ENCODE data around the gene EPGN.

EPGN gene

DNA sequence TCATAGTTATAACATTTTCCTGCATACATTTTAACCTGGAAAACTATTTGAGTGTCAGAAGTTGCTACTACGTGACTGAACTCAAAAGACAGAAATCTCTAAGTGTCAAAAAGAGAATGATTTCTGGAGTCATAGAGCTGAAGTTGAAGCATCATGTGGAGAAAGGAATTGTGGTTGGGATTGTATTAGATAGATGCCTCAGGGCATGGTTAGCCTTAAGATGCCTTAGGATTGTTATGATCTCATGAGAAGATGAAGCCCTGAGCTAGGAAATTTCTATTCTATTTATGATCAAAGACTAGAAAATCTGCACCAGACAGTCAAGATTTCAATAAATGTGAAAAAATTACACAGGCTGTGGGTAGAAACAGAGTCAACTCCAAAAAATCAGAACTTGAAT is 20.2 kb downstream of the EPGN start:
- TF ChIP-seq, protein P1, sequence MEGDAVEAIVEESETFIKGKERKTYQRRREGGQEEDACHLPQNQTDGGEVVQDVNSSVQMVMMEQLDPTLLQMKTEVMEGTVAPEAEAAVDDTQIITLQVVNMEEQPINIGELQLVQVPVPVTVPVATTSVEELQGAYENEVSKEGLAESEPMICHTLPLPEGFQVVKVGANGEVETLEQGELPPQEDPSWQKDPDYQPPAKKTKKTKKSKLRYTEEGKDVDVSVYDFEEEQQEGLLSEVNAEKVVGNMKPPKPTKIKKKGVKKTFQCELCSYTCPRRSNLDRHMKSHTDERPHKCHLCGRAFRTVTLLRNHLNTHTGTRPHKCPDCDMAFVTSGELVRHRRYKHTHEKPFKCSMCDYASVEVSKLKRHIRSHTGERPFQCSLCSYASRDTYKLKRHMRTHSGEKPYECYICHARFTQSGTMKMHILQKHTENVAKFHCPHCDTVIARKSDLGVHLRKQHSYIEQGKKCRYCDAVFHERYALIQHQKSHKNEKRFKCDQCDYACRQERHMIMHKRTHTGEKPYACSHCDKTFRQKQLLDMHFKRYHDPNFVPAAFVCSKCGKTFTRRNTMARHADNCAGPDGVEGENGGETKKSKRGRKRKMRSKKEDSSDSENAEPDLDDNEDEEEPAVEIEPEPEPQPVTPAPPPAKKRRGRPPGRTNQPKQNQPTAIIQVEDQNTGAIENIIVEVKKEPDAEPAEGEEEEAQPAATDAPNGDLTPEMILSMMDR (IDR thresholded peaks at IDR 0.05; ENCODE audit: control insufficient read depth, insufficient read depth, low read depth, low read length, missing control alignments), result no peak
- DNase-seq (ENCODE audit: low read depth), result no peak
- H3K4me3 ChIP-seq (ENCODE audit: control insufficient read depth, low read depth, low read length), result no peak overlapping the region

DNA sequence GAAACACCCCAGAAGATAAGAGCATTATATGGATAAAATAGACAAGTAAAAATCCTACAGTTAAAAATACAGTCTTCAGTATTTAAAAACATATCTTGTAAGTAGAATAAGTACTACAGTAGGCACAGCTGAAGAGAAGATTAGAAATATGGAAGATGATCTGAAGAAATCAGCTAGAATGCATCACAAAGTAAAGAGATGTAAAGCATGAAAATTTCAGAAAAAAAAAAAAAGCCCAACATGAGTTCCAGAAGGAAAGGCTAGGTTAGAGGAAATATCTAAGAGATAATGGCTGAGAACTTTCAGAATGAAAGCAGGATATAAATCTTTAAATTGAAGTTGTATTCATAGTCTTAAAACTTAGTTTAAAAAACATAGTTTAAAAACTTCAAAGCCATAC is 21.0 kb downstream of the EPGN start:
- DNase-seq (ENCODE audit: low read depth), result no peak
- TF ChIP-seq, protein P1 (IDR thresholded peaks at IDR 0.05; ENCODE audit: control insufficient read depth, insufficient read depth, low read depth, low read length, missing control alignments), result no peak
- H3K4me3 ChIP-seq (ENCODE audit: control insufficient read depth, low read depth, low read length), result no peak overlapping the region

DNA sequence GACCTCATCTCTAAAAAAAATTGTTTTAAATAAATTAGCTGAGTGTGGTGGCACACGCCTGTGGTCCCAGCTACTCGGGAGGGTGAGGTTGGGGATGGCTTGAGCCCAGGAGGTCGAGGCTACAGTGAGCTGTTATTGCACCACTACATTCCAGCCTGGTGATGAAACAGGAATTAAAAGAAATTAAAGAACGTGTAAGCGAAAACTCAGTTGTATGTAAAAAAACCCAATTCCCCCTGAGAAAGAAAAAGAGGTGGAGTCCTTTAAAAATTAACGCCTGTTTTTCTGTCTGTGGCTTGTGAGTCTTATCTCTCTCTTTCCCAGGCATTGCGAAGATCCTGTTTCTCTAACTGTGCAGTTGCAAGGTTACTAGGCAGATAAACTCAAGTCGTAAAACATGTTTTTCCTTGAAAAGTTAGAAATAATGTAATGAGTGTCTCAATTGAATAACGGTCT is 22.1 kb downstream of the EPGN start:
- no peak overlapping the region for H3K4me3 ChIP-seq (ENCODE audit: control insufficient read depth, low read depth, low read length)
- TF ChIP-seq, protein P1 (IDR thresholded peaks at IDR 0.05; ENCODE audit: control insufficient read depth, insufficient read depth, low read depth, low read length, missing control alignments), result no peak
- DNase-seq (ENCODE audit: low read depth), result no peak

DNA sequence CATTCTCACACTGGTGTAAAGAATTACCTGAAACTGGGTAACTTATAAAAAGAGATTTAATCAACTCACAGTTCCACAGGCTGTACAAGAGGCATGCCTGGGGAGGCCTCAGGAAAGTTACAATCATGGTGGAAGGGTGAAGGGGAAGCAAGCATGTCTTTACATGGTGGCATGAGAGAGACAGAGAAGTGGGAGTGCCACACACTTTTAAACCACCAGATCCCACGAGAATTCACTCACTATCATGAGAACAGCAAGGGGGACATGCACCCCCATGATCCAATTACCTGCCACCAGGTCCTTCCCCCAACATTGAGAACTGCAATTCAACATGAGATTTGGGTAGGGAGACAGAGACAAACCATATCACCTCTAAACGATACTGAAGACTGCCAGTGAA is 23.0 kb downstream of the EPGN start:
- TF ChIP-seq, protein P1 (IDR thresholded peaks at IDR 0.05; ENCODE audit: control insufficient read depth, insufficient read depth, low read depth, low read length, missing control alignments), result no peak
- H3K4me3 ChIP-seq (ENCODE audit: control insufficient read depth, low read depth, low read length), result no peak overlapping the region

DNA sequence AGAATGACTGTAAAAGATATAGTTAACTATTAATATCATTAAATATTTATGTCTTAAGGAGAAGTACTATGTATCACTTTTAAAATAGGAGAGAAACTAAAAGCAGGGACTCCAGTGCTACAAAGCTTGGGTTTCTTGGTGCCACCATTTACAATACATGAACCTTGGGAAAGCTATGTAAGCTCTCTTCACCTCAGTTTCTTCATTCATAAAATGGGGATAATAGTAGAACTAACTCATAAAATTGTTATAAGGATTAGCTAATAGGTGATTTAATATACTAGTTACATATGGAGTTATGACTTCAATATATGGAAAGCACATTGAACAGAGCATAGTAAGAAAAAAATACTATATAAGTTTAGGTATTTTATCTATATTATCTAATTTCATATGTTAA is 23.7 kb downstream of the EPGN start:
- H3K4me3 ChIP-seq (ENCODE audit: control insufficient read depth, low read depth, low read length), result no peak overlapping the region
- no peak for DNase-seq (ENCODE audit: low read depth)
- TF ChIP-seq, protein P1 (IDR thresholded peaks at IDR 0.05; ENCODE audit: control insufficient read depth, insufficient read depth, low read depth, low read length, missing control alignments), result no peak

More for the DNA sequence above, 23.0 kb downstream of the EPGN start:
- DNase-seq (ENCODE audit: low read depth), result no peak

DNA sequence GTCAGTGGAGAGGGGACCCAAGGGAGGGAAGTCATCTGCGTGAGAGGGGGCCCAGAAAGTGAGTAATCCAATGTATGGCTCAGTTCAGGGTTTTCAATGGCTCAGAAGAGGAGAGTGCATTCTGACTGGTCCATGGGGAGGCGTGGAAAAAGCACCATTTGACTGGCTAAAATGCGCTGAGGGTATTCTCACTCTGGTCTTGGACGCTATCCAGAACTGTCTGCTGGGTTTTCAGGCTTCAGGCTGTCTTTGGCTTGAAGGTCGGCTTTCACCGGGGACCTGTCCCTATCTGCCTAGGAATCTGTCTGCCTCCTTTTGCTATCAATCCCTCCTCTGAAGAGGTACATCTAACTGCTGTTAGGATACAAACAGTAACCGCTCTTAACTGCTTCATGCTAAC is 26.4 kb downstream of the EPGN start:
- no peak for DNase-seq (ENCODE audit: low read depth)
- TF ChIP-seq, protein P1 (IDR thresholded peaks at IDR 0.05; ENCODE audit: control insufficient read depth, insufficient read depth, low read depth, low read length, missing control alignments), result no peak
- no peak overlapping the region for H3K4me3 ChIP-seq (ENCODE audit: control insufficient read depth, low read depth, low read length)
